SK-N-SH (cell line): Measurements from ENCODE around the gene SLC35C1. TPM values are rescaled to one million over a fixed set of nuclear protein-coding genes. Genes with fewer than 3 reads are reported as not detected.

Experiments used
- CTCF ChIA-PET: fragments of 300-600, 350-600 bp; formaldehyde crosslinking; extraction: SDS; loops from one replicate; lab custom pipeline; 2021; lab: Yijun Ruan, JAX
- POLR2A ChIA-PET: fragments of 350-600 bp; sonication (Branson Sonifier 250); formaldehyde crosslinking; extraction: SDS; loops from one replicate; lab custom pipeline; 2020; ENCODE audit warnings: antibody characterized with exemption, inconsistent platforms; lab: Yijun Ruan, JAX
- DNase-seq: peaks from one replicate; pipeline ENCODE4 v3.0.0; 2012
- H2AFZ ChIP-seq: fragments of 200-600 bp; sonication (generic); 2 replicates; pipeline ENCODE4 v1.8.1; 2016; ENCODE audit warnings: antibody characterized with exemption, mild to moderate bottlenecking, low read depth
- H3F3A ChIP-seq: fragments of 200-600 bp; sonication (generic); replicated peaks from 2 replicates; pipeline ENCODE3; 2016; ENCODE audit warnings: antibody characterized with exemption, mild to moderate bottlenecking; ENCODE audit not compliant: insufficient read depth
- H3K27ac ChIP-seq, 2 experiments: fragments of 200-500 bp in 1 of 2; fragments of 200-600 bp in 1 of 2; sonication (Bioruptor generic) in 1 of 2; sonication (generic), shearing (Covaris generic) in 1 of 2; 2 replicates each; pipeline versions ENCODE4 v1.5.1 to v1.6.1; 2014 to 2016; ENCODE audit warnings: low read depth in 2 of 2, inconsistent platforms in 1 of 2, low read length in 1 of 2, mild to moderate bottlenecking in 1 of 2, mixed read lengths in 1 of 2
- H3K27me3 ChIP-seq: fragments of 200-600 bp; sonication (generic), shearing (Covaris generic); 2 replicates; pipeline ENCODE4 v1.6.1; 2016; ENCODE audit warnings: mixed run types; ENCODE audit not compliant: insufficient read depth
- H3K36me3 ChIP-seq, 2 experiments: fragments of 200-500 bp in 1 of 2; fragments of 200-600 bp in 1 of 2; sonication (Bioruptor generic) in 1 of 2; sonication (generic) in 1 of 2; replicated peaks in 1 of 2; 2 replicates each; pipeline versions ENCODE3 to v1.5.1; 2014 to 2016; ENCODE audit warnings: low read length in 1 of 2, mild to moderate bottlenecking in 1 of 2; ENCODE audit not compliant: insufficient read depth in 2 of 2, control insufficient read depth in 1 of 2
- H3K4me1 ChIP-seq, 2 experiments: fragments of 200-500 bp in 1 of 2; fragments of 200-600 bp in 1 of 2; sonication (Bioruptor generic) in 1 of 2; sonication (generic), shearing (Covaris generic) in 1 of 2; 2 replicates each; pipeline versions ENCODE4 v1.5.1 to v1.6.1; 2014 to 2016; ENCODE audit warnings: low read depth in 1 of 2, low read length in 1 of 2, mixed run types in 1 of 2; ENCODE audit not compliant: insufficient read depth in 2 of 2, control insufficient read depth in 1 of 2
- H3K4me2 ChIP-seq: fragments of 200-600 bp; sonication (generic), shearing (Covaris generic); 2 replicates; pipeline ENCODE4 v1.6.1; 2017; ENCODE audit warnings: mixed run types
- H3K4me3 ChIP-seq, 2 experiments: fragments of 200-500 bp in 1 of 2; fragments of 200-600 bp in 1 of 2; sonication (Bioruptor generic) in 1 of 2; sonication (generic), shearing (Covaris generic) in 1 of 2; 2 replicates each; pipeline versions ENCODE4 v1.5.1 to v1.8.1; 2014 to 2016; ENCODE audit warnings: low read depth in 2 of 2, inconsistent platforms in 1 of 2, low read length in 1 of 2, mild to moderate bottlenecking in 1 of 2, mixed read lengths in 1 of 2, moderate library complexity in 1 of 2
- H3K79me2 ChIP-seq: fragments of 200-600 bp; sonication (generic); 2 replicates; pipeline ENCODE4 v1.8.1; 2017; ENCODE audit warnings: mild to moderate bottlenecking; ENCODE audit not compliant: insufficient read depth
- H3K9ac ChIP-seq: fragments of 200-600 bp; sonication (generic); 2 replicates; pipeline ENCODE4 v1.6.1; 2017; ENCODE audit warnings: mixed run types
- H3K9me2 ChIP-seq: fragments of 200-600 bp; sonication (generic); 2 replicates; pipeline ENCODE4 v1.6.1; 2017; ENCODE audit warnings: mixed run types
- H3K9me3 ChIP-seq: fragments of 200-600 bp; sonication (generic); 2 replicates; pipeline ENCODE4 v1.6.1; 2017; ENCODE audit warnings: mixed run types, mild to moderate bottlenecking, moderate library complexity
- H4K20me1 ChIP-seq: fragments of 200-600 bp; sonication (generic); 2 replicates; pipeline ENCODE4 v1.6.1; 2017; ENCODE audit warnings: mild to moderate bottlenecking, mixed run types; ENCODE audit not compliant: insufficient read depth
- CHD2 ChIP-seq: fragments of 150-350 bp; IDR thresholded peaks from 2 replicates; pipeline ENCODE4 v1.6.1; 2018; ENCODE audit warnings: low read length; ENCODE audit not compliant: partially characterized antibody
- ELF1 ChIP-seq: IDR thresholded peaks from 2 replicates; pipeline ENCODE4 v1.4.0; 2012
- EZH2phosphoT487 ChIP-seq: fragments of 200-600 bp; sonication (generic); IDR thresholded peaks from 2 replicates; pipeline ENCODE4 v1.6.1; 2017; ENCODE audit warnings: low read depth, mixed run types, mild to moderate bottlenecking, antibody characterized with exemption, moderate library complexity, borderline replicate concordance
- FOXM1 ChIP-seq: IDR thresholded peaks from 2 replicates; pipeline ENCODE4 v1.4.0; 2012; ENCODE audit warnings: low read depth, mild to moderate bottlenecking
- GATA2 ChIP-seq: sonication (generic); formaldehyde crosslinking; IDR thresholded peaks from 2 replicates; pipeline ENCODE4 v1.5.0; 2020; ENCODE audit warnings: mild to moderate bottlenecking, missing genetic modification reagents
- IRF3 ChIP-seq: fragments of 150-350 bp; IDR thresholded peaks from 2 replicates; pipeline ENCODE4 v1.6.1; 2016; ENCODE audit warnings: mild to moderate bottlenecking, low read depth, low read length
- JUND ChIP-seq: IDR thresholded peaks from 2 replicates; pipeline ENCODE4 v1.4.0; 2012
- MAX ChIP-seq: IDR thresholded peaks from 2 replicates; pipeline ENCODE4 v1.4.0; 2012; ENCODE audit warnings: low read depth
- MEF2A ChIP-seq: IDR thresholded peaks from 2 replicates; pipeline ENCODE4 v1.4.0; 2012; ENCODE audit warnings: low read depth, borderline replicate concordance
- NRF1 ChIP-seq: IDR thresholded peaks from 2 replicates; pipeline ENCODE4 v1.6.1; 2012; ENCODE audit warnings: low read depth, mild to moderate bottlenecking, low read length
- PBX3 ChIP-seq: IDR thresholded peaks from 2 replicates; pipeline ENCODE4; 2012
- POLR2AphosphoS5 ChIP-seq: IDR thresholded peaks from 2 replicates; pipeline ENCODE4 v1.6.1; 2012; ENCODE audit warnings: low read depth, low read length
- RCOR1 ChIP-seq: fragments of 150-350 bp; IDR thresholded peaks from 2 replicates; pipeline ENCODE4 v1.6.1; 2017; ENCODE audit warnings: antibody characterized with exemption, low read length
- REST ChIP-seq: IDR thresholded peaks from 2 replicates; pipeline ENCODE4 v1.6.1; 2012; ENCODE audit warnings: mild to moderate bottlenecking, low read depth, low read length, moderate library complexity
- SIN3A ChIP-seq: IDR thresholded peaks from 2 replicates; pipeline ENCODE4 v1.6.1; 2012; ENCODE audit warnings: low read depth, mild to moderate bottlenecking, low read length, moderate library complexity, borderline replicate concordance
- SMC3 ChIP-seq: IDR thresholded peaks from 2 replicates; pipeline ENCODE4 v1.6.1; 2012; ENCODE audit warnings: low read depth, low read length, improper control_type of control experiment
- TAF1 ChIP-seq: IDR thresholded peaks from 2 replicates; pipeline ENCODE4 v1.6.1; 2012; ENCODE audit warnings: low read depth, mild to moderate bottlenecking, low read length, moderate library complexity, borderline replicate concordance
- TEAD4 ChIP-seq: IDR thresholded peaks from 2 replicates; pipeline ENCODE4 v1.4.0; 2012; ENCODE audit warnings: mild to moderate bottlenecking, borderline replicate concordance; ENCODE audit not compliant: insufficient read depth
- USF2 ChIP-seq: fragments of 150-350 bp; IDR thresholded peaks from 2 replicates; pipeline ENCODE4 v1.6.1; 2017; ENCODE audit warnings: antibody characterized with exemption, low read length, low read depth, borderline replicate concordance
- ZBTB33 ChIP-seq: IDR thresholded peaks from 2 replicates; pipeline ENCODE4 v1.4.0; 2012; ENCODE audit warnings: low read depth, borderline replicate concordance
- WGBS: methylation state at CpG from one replicate; pipeline ENCODE4 v1.1.6; 2017; ENCODE audit warnings: low lambda C conversion rate; 5-methylcytosine and 5-hydroxymethylcytosine counted together
- polyA plus RNA-seq, 3 experiments: library from polyadenylated mRNA; depleted of rRNA; stranded (reverse); fragments of >200 nt; gene quantifications; 2 replicates each; pipeline ENCODE4 v1.2.3, GENCODE V29; 2012

Gene SLC35C1
- polyA plus RNA-seq, 1 of the 3 experiments (the other 2 are of a cell fraction): 6.2 TPM

- no peak for DNase-seq
- Histone ChIP-seq H3K79me2 (no peaks in the 10 kb centered on the region), H3K4me3 (no peak overlapping the region), H3K27ac (no peak overlapping the region), H3K4me2 (no peak overlapping the region), H2AFZ (no peak overlapping the region), H3K9me2 (no peaks in the 10 kb centered on the region), H4K20me1 (no peaks in the 10 kb centered on the region), H3K9me3 (no peaks in the 10 kb centered on the region), H3K36me3 (no peaks in the 10 kb centered on the region), H3K4me1 (no peaks in the 10 kb centered on the region), H3K27me3 (no peaks in the 10 kb centered on the region; the same call in none of the 2 replicates), H3F3A (no peaks in the 10 kb centered on the region), H3K9ac (no peak overlapping the region)
- CTCF ChIA-PET: interaction anchor here (0.8 to 1.5 kb wide), 2 partner anchors 373 to 668 kb away, joined by 3 read pairs; no protein-coding TSS in a partner anchor
- WGBS: 73% methylated on average over 6 of the region's 6 CpGs
- TF ChIP-seq SIN3A (no peak), ELF1 (no peak), IRF3 (no peak), TEAD4 (no peak)
- POLR2A ChIA-PET: no interaction called here
These were observed 26.6 kb upstream of the SLC35C1 start for GRCh38 chr11:45778341-45778740.

- no peak overlapping the region for H3K27ac ChIP-seq
- WGBS: 37% methylated on average over 3 of the region's 5 CpGs
- POLR2A ChIA-PET: no interaction called here
These were observed 25.3 kb upstream of the SLC35C1 start for GRCh38 chr11:45779602-45780001.

More at GRCh38 chr11:45779602-45780001, 25.3 kb upstream of the SLC35C1 start:
- Histone ChIP-seq H3F3A (no peaks in the 10 kb centered on the region), H3K4me2 (no peak overlapping the region), H2AFZ (no peak overlapping the region), H3K4me1 (no peaks in the 10 kb centered on the region), H4K20me1 (no peaks in the 10 kb centered on the region), H3K4me3 (no peak overlapping the region), H3K27me3 (no peaks in the 10 kb centered on the region; the same call in none of the 2 replicates), H3K79me2 (no peaks in the 10 kb centered on the region), H3K9ac (no peak overlapping the region), H3K9me3 (no peaks in the 10 kb centered on the region), H3K36me3 (no peaks in the 10 kb centered on the region), H3K9me2 (no peaks in the 10 kb centered on the region)
- DNase-seq: no peak
- CTCF ChIA-PET: no interaction called here
- no peak for TF ChIP-seq USF2
- no peak for TF ChIP-seq TAF1
- no peak for TF ChIP-seq JUND
- no peak for TF ChIP-seq MAX
- TF ChIP-seq ZBTB33: no peak
- no peak for TF ChIP-seq SMC3
- no peak for TF ChIP-seq EZH2phosphoT487
- TF ChIP-seq RCOR1: no peak
- TF ChIP-seq PBX3: no peak
- no peak for TF ChIP-seq REST
- TF ChIP-seq GATA2 (CRISPR knock-in tag): no peak
- TF ChIP-seq FOXM1: no peak
- TF ChIP-seq MEF2A: no peak
- TF ChIP-seq NRF1: no peak
- no peak for TF ChIP-seq POLR2AphosphoS5
- TF ChIP-seq CHD2: no peak
